ENCODE data around the gene LHX3. TPM values are rescaled to one million over a fixed set of nuclear protein-coding genes. Genes with fewer than 3 reads are reported as not detected.

Gene LHX3
- total and polyA plus RNA-seq, 4 donors, result not detected

GRCh38 chr9:136218271-136218670 is 13.3 kb upstream of the LHX3 start:
- TF ChIP-seq CTCF (IDR thresholded peaks at IDR 0.05; ENCODE audit: control extremely low read depth, extremely low read depth), result no peak
- no peaks in the 10 kb centered on the region for H3K27me3 ChIP-seq (ENCODE audit: control insufficient read depth in 3 of 3, insufficient read depth in 3 of 3, low read length in 2 of 3)
- DNase-seq (no peak), ATAC-seq (ENCODE audit: insufficient read depth, low FRiP score) (no peak)
- H3K27ac ChIP-seq (ENCODE audit: low read depth in 1 of 2, low read length in 1 of 2), result no peak overlapping the region
- 93 to 96% methylated on average over 15 to 16 of the region's 16 CpGs for WGBS, 2 donors
- peaks cover 0 to 5% (median 0%) of the 10 kb centered on the region in 4 donors for H3K9me3 ChIP-seq (ENCODE audit: control insufficient read depth in 4 of 4, insufficient read depth in 3 of 4, low read length in 3 of 4)
- H3K4me3 ChIP-seq, result no peak overlapping the region
- no peaks in the 10 kb centered on the region for H3K4me1 ChIP-seq (ENCODE audit: control insufficient read depth in 5 of 5, insufficient read depth in 5 of 5, low read length in 5 of 5)
- peaks cover 9 to 45% (median 14%) of the 10 kb centered on the region in 4 donors for H3K36me3 ChIP-seq (ENCODE audit: control insufficient read depth in 4 of 4, insufficient read depth in 4 of 4, low read length in 4 of 4)
- H3K9ac ChIP-seq (ENCODE audit: insufficient read depth in 1 of 2, low read length in 2 of 2), result no peak overlapping the region

GRCh38 chr9:136216541-136217244 is 11.8 kb upstream of the LHX3 start:
- Histone ChIP-seq H3K9ac (ENCODE audit: insufficient read depth in 1 of 2, low read length in 2 of 2) (no peak overlapping the region), H3K4me3 (no peak overlapping the region), H3K4me1 (ENCODE audit: control insufficient read depth in 5 of 5, insufficient read depth in 5 of 5, low read length in 5 of 5) (no peaks in the 10 kb centered on the region), H3K27ac (ENCODE audit: low read depth in 1 of 2, low read length in 1 of 2) (no peak overlapping the region), H3K27me3 (ENCODE audit: control insufficient read depth in 3 of 3, insufficient read depth in 3 of 3, low read length in 2 of 3) (no peaks in the 10 kb centered on the region), H3K36me3 (ENCODE audit: control insufficient read depth in 4 of 4, insufficient read depth in 4 of 4, low read length in 4 of 4) (peaks cover 9 to 42% (median 14%) of the 10 kb centered on the region in 4 donors), H3K9me3 (ENCODE audit: control insufficient read depth in 4 of 4, insufficient read depth in 3 of 4, low read length in 3 of 4) (peaks cover 0 to 5% (median 0%) of the 10 kb centered on the region in 4 donors)
- DNase-seq (no peak), ATAC-seq (ENCODE audit: insufficient read depth, low FRiP score) (no peak)
- WGBS, 2 donors, result 93 to 95% methylated on average over 31 to 37 of the region's 37 CpGs
- TF ChIP-seq CTCF (IDR thresholded peaks at IDR 0.05; ENCODE audit: control extremely low read depth, extremely low read depth), result no peak

GRCh38 chr9:136213733-136214132 is 8.8 kb upstream of the LHX3 start:
- 97% methylated on average over 9 of the region's 9 CpGs for WGBS, 2 donors
- Histone ChIP-seq H3K9ac (ENCODE audit: insufficient read depth in 1 of 2, low read length in 2 of 2) (no peak overlapping the region), H3K27me3 (ENCODE audit: control insufficient read depth in 3 of 3, insufficient read depth in 3 of 3, low read length in 2 of 3) (no peaks in the 10 kb centered on the region), H3K27ac (ENCODE audit: low read depth in 1 of 2, low read length in 1 of 2) (no peak overlapping the region), H3K36me3 (ENCODE audit: control insufficient read depth in 4 of 4, insufficient read depth in 4 of 4, low read length in 4 of 4) (peaks cover 9 to 53% (median 15%) of the 10 kb centered on the region in 4 donors), H3K4me1 (ENCODE audit: control insufficient read depth in 5 of 5, insufficient read depth in 5 of 5, low read length in 5 of 5) (no peaks in the 10 kb centered on the region), H3K9me3 (ENCODE audit: control insufficient read depth in 4 of 4, insufficient read depth in 3 of 4, low read length in 3 of 4) (peaks cover 0 to 5% (median 0%) of the 10 kb centered on the region in 4 donors), H3K4me3 (no peak overlapping the region)
- ATAC-seq (ENCODE audit: insufficient read depth, low FRiP score), result no peak
- no peak for DNase-seq
- TF ChIP-seq CTCF (IDR thresholded peaks at IDR 0.05; ENCODE audit: control extremely low read depth, extremely low read depth), result no peak
